ENCODE data around the gene KLHL6.
A peak's percentile ranks its signal among the peaks of the same experiment; 100 is the strongest.

The KLHL6 gene

GRCh38 chr3:183566880-183567279 is 11.4 kb upstream of the KLHL6 start:
- no peak for DNase-seq (ENCODE audit: low read depth)

GRCh38 chr3:183564046-183564445 is 8.5 kb upstream of the KLHL6 start:
- no peak for DNase-seq (ENCODE audit: low read depth)

GRCh38 chr3:183563536-183563874 is 8.0 kb upstream of the KLHL6 start:
- DNase-seq (ENCODE audit: low read depth): no peak

DNA sequence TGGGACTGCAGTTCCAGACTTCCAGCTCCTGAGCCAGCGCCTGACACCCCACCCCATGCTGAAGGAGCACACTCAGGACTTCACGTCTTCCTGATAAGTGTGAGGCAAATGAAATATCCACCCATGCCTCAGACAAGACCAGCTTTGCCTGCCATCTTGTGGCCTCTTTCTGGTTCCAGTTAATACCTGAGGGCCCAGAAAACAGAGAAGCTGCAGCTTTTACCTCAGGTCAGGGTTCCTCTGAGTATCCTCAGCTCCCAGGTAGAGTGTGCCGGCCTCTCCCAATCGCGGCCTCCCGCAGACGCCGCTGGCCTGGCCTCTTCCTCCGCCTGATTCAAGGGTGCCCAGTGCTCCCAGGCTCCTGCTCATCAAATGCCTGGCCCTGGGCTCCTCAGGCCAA is 5.1 kb upstream of the KLHL6 start:
- peak; percentile 2 for DNase-seq (ENCODE audit: low read depth)

GRCh38 chr3:183558495-183558894 is 3.0 kb upstream of the KLHL6 start:
- no peak for DNase-seq (ENCODE audit: low read depth)

DNA sequence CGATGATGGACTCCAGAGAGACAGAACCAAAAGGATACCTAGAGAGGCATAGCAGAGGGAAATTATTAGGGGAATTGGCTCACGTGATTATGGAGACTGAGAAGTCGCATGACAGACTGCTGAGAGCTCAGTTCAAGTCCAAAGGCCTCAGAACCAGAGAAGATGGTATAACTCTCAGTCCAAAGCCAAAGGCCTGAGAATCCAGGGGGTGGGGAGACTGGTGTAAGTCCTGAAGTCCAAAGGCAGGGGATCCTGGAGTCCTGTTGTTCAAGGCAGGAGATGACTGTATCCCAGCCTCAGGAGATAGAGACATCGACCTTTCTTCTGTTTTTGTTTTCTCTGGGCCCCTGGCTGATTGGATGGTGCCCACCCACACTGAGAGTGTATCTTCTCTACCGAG is 1.2 kb upstream of the KLHL6 start:
- DNase-seq (ENCODE audit: low read depth): no peak

- no peak for DNase-seq (ENCODE audit: low read depth)
These were observed 1.1 kb downstream of the KLHL6 start for GRCh38 chr3:183554377-183554776.

- DNase-seq (ENCODE audit: low read depth): no peak
These were observed 2.0 kb downstream of the KLHL6 start for GRCh38 chr3:183553334-183554026.

DNA sequence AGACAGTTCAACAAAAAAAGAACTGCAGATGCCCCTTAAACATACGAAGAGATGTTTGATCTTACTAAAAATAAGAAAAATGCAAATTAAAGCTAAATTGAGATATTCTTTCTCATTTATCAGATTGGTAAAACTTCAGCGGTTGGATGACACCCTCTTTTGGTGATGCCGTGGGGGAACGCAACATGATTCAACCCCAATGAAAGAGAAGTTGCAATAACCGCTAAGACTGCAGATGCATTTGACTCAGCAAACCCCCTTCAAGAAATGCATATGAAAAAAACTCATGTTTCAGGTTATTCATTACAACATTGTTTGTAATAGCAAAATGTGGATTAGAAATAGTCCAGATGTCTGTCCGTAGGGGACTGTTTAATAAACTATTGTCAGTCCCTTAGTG is 3.6 kb downstream of the KLHL6 start:
- DNase-seq (ENCODE audit: low read depth): no peak

- DNase-seq (ENCODE audit: low read depth): peak; percentile 18
These were observed 7.2 kb downstream of the KLHL6 start for GRCh38 chr3:183548262-183548769.

GRCh38 chr3:183546625-183547024 is 8.9 kb downstream of the KLHL6 start:
- DNase-seq (ENCODE audit: low read depth): no peak

DNA sequence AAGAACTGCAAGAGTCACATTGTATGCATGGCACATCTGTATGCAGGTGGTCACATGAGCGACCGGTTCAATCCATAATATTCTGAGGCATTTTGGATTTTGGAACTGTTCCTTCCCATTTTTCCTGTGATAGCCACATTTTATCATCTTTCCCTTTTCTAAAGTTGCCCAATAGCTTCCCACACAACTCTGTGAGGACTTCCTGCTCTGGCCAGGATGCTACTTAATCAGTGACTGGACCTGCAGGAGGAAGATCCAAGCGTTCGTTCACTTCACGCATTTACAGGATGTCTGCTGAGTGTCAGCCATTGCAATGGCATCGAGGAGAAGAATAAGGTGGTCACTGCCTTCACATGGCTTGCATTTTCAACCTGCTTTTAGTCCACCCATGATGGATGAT is 9.8 kb downstream of the KLHL6 start:
- no peak for DNase-seq (ENCODE audit: low read depth)

GRCh38 chr3:183542355-183542754 is 13.2 kb downstream of the KLHL6 start:
- DNase-seq (ENCODE audit: low read depth): no peak

- no peak for DNase-seq (ENCODE audit: low read depth)
These were observed 13.8 kb downstream of the KLHL6 start for GRCh38 chr3:183541738-183542137.

GRCh38 chr3:183541235-183541655 is 14.3 kb downstream of the KLHL6 start:
- DNase-seq (ENCODE audit: low read depth): no peak

GRCh38 chr3:183540501-183541234 is 14.8 kb downstream of the KLHL6 start:
- no peak for DNase-seq (ENCODE audit: low read depth)

GRCh38 chr3:183539811-183540210 is 15.7 kb downstream of the KLHL6 start:
- DNase-seq (ENCODE audit: low read depth): no peak

- DNase-seq (ENCODE audit: low read depth): no peak
These were observed 17.0 kb downstream of the KLHL6 start for GRCh38 chr3:183538486-183538885.

DNA sequence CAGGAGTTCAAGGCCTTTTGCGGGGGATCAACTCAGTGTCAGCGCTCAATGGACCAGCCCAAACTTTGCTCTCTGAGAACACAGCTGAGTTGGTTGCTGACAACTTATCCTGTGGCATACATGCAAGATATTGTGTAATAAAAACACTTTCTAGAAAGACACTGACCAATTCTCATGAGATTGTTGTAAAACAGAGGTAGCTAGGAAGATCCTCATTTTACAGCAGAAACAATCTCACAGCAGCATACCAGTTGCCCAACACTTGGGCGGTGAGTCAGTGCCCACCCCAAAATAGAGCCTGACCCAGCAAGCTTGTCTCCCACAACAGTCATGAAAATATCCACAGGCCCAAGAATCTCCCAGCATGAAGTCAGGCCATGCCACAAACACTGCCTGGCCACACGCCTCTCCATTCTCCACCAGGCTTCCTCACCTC is 18.2 kb downstream of the KLHL6 start:
- DNase-seq (ENCODE audit: low read depth): peak; percentile 63

DNA sequence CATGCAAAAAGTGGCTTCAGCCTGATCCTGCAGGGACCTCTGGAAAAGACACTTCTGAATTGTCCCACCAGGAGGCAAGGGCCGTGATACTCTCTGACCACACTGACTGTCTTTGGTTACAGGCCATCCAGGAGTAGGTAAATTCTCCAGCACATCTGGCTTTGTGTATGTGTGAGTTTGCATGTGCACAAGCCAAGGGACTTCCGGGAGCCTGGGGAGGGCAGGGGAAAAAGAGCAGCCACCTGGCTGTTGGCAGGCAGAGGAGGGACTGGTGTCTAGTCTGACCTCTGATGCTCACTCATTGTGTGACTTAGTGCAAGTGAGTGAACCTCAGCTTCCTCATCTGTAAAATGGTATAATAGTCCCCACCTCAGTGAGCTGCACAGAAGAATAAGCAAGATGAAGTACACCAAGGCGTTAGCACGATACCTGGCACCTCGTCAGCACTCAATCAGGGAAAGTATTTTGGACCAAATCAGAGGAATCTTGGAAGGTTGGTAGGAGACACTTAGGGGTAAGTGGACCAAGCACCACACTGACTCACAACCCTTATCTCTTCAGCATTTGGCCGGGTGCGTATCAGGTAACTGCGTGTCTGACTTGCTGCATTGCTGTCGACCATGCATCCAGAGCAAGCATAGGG is 19.1 kb downstream of the KLHL6 start:
- DNase-seq (ENCODE audit: low read depth): no peak

- DNase-seq (ENCODE audit: low read depth): no peak
These were observed 21.3 kb downstream of the KLHL6 start for GRCh38 chr3:183534249-183534648.

- no peak for DNase-seq (ENCODE audit: low read depth)
These were observed 21.9 kb downstream of the KLHL6 start for GRCh38 chr3:183533412-183534132.

Measured in stromal cell of bone marrow (primary cell).